ELR (cell line): Measurements from ENCODE around the gene WWOX.

ENCODE experiments used
- DNase-seq: peaks from one replicate; pipeline ENCODE4 v3.0.0-alpha.2; 2015; ENCODE audit warnings: low read depth

The WWOX gene

DNA sequence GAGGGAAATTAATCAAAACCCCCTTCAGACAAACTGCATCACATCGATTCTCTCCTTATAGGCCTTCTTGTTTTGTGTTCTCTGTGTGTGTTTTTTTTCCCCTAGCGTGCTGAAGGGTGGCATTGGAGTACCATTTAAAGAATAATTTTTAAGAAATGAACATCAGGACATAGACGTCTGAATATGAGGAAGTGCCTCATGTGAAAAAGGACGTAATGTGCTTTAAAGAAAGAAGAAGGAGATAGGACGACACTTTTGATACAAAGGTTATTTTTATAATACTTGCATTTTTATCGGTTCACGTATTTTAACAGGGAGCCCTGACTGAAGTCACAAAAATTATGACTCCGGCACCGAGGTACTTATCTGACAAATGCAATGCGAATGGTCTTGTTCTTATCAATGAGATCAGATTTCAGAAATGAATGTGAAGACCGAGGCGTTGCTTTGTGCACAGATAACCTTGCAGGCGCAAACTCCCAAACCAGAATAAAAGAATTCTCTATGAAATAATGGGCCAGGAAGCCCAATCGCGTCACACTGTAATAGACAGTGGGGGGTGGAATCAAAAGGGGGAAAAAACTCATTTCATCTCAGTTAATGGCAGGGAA, 894.8 kb downstream of the WWOX start:
- DNase-seq = no peak

DNA sequence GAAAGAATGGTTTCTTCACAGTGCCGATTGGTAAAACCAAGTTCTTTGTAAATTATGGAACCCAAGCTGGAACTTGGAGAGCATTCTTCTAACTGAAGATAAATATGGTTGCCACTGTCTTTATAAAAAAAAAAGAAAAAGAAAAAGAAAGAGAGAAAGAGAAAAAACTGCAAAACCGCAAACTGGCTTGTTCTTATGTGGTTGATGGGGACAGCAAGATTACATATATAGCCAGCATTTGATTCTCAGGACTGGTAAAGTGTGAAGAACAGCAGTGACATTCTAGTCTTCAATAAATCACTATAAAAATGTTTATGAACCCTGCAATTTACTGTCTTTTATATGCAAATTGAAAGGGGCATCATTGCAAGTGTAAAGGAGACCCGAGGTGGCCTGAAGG, 896.0 kb downstream of the WWOX start:
- no peak for DNase-seq

DNA sequence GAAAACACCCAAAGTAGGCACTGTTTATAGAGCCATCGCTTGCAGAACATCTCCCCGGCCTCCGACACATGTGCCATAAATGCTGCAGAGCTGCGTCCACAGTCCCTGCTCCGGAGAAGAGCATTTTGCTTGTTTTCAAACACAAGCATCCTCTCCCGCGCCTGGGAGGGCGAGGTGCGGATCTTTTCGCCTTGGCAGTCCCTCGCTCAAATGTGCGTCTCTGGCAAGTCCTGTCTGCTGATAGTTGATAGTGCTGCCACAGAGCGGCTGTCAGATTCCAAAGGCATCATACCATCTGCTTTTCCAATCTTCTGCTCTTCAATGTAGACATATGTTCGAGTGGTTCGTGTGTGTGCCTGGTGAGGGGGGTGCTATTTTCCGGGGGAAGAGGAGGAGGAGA, 897.3 kb downstream of the WWOX start:
- DNase-seq = no peak

DNA sequence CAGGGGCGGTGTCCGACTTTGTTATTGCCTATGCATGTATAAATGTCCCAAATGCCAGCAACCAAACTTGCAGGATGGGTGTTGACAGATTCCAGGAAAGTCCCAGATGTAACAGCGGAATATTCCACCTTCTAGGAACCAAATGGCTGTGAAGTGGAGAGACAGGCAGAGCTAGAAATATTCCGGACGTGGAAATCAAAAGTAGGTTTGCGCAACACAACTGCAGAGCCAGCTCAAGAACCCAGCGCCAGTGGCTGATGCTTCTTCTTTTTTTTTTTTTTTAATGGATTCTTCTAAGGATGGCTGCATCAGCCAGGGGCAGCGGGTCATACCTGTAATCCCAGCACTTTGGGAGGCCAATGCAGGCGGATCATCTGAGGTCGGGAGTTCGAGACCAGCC, 899.4 kb downstream of the WWOX start:
- DNase-seq = no peak

DNA sequence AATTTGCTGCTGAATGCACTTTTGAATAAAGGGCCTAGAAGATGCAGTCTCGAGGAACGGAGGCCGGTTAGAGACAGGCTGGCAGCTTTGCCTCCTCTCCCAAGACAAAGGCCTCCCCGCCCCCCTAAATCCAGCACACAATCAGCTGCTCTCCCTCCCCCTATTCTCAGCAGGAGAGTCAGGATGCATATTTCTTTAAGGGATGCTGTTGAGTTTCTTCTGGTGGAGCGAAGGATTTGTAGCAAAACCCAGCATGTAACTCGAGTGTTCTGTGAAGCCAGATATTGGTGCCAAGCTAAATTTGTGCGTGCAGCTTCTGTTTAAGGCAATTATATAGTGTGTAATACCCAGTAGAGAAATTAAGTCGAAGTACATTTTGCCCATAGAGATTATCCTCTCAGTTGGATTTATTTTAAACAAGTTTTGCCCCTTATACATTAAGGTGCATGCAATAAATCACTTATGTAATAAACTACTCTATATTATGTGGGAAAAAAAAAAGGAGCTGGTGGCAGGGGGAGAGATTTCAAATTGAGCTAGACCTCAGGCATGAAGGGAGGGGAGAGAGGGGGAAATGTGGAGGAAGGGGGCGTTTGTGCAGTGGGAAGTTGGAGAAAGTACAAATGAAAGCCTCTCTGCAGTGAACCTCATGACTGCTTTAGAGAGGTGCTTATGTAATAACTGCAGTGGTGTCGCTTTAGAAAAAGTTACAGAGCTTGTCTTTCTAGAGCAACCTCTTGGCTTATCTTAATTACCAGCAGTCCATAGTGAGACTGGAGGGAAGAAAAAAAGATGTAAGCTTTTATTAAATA, 901.9 kb downstream of the WWOX start:
- no peak for DNase-seq

DNA sequence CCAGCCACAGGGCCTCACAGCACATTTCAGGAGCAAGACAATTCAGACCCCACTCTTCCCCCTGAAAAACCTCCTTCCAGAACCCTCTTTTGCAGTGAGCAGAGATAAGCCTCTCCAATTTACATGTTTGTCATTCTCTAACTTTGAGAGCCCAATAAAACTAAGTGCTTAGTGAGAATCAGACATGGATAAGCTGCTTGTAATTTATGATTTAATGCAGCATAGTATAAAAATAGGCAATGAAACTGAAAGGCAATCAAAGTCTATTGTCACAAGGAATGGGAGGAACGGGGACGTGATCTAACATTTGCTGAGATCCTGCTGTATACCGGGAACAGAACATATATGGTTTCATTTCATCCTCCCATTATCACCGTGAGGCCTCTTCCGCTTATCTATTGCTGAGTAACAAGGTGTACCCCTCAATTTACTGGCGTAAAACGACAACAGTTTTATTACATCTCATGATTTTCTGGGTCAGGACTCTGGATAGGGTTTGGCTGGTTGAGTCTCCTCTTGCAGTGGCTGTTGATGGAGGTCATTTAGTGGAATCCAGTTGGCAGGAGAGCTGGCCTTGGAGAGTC, 903.7 kb downstream of the WWOX start:
- no peak for DNase-seq

DNA sequence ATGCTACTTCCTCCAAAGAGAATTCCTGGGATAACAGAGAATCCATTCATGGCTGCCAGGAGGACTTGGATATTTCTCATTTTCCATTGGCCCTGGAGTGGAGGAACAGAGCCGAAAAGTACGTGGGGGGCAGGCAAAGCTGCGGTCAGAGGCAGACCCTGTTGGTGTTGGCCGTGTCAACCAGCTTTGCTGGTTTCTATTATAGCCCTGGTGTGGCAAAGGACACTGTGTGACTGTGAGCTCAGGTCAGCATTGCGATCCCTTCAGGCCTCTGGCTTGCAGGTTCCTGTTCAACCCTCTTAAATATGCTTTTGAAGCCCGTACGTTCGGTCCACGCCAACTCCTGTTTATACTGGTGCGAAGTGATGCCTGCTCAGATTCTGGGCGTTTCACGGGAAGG, 904.9 kb downstream of the WWOX start:
- no peak for DNase-seq

DNA sequence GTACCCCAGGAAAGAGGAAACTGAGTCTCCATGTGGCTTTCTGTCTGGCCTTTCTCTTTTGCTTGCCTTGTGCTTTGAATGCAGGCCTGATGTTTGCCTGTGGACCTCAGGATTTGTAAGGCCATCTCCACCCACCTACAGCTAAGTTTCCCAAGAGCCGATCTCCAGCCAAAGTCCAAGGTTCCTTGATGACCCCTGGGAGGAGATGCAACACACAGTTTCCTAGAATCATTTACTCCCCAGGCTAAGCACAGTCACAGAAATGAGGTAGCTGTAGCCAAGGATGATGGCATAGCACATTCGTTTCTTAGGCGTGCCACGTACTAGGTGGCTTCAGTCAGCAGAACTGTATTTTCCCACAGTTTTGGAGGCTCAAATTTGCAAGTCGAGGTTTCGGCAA, 905.6 kb downstream of the WWOX start:
- no peak for DNase-seq

DNA sequence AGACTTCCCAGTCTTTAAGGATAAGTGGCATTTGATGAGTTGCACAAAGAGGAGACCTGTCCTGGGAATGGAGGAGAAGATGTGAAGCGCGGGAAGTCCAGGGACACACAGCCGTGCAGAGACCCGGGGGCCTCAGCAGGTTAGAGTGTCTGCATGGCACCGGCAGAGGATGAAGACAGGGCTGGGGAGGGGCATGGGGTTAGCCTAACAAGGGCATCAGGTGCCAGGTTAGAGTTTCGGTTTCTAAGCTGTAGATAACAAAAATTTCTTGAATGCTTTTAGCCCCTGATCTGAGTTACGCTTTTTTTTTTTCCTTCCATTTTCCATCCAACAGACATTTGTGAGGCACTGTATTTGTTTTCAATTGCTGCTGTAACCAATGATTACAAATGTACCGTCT, 906.8 kb downstream of the WWOX start:
- DNase-seq = no peak

DNA sequence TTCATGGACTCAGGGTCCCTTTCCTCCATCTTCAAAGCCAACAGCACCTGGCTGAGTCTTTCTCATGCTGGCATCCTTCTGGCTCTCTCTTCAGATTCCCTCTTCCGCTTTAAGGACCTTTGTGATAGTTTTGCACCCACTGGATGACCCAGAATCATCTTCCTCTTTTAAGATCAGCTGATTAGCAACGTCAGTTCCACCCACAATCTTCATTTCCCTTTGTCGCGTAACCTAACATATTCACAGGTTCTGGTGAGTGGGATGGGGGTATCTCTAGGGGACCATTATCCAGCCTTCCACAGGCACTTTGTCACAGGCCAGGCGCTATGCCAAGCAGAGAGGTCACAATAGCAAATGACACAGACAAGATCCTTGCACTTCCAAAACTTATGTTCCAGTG, 907.3 kb downstream of the WWOX start:
- no peak for DNase-seq

DNA sequence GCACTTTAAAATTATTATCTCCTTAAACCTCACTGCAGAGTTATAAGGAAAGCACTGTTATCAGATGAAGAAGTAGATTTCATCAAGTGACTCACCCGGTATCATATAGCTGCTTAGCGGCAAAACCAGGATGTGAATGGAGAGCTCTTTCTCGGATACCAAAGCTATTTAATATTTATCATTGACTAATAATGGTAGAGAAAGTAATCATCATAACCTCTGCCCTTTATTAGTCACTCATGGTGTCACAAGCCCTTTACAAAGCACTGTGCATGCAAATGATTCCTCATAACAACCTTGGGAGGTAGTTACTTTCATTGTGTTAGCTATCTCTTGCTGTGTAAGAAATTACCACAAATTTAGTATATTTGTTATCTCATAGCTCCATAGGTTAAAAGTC, 908.2 kb downstream of the WWOX start:
- no peak for DNase-seq

DNA sequence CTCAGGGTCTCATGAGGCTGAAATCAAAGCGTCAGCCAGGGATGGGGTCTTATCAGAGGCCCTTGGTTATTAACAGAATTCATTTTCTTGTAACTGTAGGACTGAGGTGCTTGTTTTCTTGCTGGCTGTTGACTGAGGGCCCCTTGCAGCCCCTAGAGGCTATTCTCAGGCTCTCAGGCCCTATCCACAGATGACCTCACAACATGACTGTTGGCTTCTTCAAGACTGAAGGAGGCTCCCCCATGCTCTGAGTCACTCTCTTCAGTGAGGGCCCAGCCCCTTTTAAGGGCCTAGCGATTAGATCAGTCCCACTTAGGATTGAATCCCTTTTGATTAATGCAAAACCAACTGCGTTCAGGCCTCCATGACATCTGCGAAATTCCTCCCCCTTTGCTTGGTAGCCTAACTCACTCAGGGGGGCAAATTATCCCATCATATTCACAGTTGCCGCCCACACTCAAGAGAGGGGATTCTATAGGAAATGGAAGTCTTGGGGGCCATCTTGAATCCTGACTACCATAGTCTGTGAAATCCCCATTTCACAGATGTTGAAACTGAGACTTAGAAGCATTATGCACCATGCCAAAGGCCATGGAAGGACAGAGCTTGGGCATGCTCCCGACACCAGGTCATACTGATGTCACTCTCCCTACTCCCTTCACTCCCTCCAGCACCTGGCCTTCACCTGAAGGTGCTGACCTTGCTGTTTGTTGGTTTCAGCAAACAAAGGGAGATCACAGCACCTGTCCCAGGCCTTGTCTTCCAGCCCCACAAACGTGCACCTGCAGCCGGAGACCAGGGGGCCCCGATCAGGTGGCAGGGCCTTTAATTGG, 908.8 kb downstream of the WWOX start:
- no peak for DNase-seq

DNA sequence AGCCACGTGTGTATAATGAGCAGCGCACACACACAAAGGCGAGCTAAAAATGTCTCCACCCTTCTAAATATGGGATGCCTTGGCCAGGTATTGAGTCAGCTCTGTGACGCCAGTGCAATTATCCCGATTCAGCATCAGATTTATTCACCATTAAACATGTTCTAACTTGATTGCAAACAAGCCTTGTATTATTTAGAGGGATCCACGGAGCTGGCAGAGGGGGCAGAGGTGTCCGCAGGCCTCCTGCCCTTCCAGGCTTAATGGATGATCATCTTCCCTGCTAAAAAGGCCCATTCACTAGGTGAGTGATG, 909.4 kb downstream of the WWOX start:
- DNase-seq = no peak

DNA sequence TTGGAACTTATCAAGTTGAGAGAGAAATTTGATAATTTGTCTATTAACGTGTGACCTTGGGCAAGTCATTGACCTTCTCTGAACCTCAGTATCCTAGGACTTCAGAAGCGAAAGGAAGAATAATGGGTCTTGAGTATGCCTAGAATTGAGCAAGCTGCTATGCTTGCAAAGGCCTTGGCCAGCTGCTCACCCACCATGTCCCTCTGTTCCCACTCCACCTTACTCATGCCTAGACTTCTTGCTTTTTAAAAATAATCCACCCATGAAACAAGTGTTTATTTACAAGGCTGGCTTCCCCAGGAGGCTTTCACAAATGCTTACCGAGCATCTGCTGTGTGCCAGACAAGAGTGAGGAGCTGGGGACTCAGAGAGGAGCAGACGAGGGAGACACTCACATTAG, 910.4 kb downstream of the WWOX start:
- no peak for DNase-seq

DNA sequence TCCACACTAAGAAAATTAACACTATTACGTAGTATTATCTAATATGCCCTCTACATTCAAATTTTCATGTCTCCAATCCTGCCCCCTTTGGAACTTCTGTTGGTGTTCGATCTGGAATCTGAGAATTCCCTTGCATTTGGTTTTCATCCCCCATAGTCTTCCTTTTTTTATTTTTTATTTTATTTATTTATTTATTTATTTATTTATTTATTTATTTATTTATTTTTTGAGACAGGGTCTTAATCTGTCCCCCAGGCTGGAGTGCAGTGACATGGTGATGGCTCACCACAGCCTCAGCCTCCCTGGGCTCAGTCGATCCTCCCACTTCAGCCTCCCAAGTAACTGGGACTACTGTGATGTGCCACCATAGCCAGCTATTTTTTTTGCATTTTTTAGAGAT, 911.8 kb downstream of the WWOX start:
- DNase-seq = no peak

DNA sequence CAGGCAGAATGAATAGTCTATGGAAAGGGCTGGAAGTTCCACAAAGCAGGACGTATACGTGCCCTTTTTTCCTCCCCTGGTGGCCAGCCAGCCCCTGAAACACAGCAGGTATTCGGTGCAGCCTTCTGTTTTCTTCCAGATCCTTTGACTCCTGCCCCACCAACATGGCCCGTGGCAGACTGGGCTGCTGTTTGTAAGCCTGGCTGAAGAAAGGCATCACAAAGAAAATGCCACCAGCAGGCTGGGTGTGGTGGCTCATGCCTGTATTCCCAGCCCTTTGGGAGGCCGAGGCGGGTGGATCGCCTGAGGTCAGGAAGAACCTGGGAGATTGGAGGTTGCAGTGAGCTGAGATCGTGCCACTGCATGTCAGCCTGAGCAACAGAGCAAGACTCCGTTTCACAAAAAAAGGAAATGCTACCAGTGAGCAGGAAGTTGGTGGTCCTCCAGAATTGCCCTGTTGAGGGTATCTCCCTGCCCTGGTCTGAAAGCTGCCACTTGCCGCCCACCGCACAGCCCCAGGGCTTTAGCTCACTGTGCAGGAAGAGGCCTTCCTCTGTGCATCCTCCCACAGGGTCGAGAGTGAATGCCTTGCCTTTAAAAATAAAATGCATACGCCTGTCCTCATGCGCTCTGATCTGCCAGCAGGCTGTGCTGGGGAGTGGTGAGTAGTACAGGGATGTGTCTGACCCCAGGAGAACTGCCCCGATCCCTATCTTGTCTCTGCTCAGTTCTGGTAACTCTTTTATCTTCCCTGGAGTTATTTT, 913.4 kb downstream of the WWOX start:
- no peak for DNase-seq

DNA sequence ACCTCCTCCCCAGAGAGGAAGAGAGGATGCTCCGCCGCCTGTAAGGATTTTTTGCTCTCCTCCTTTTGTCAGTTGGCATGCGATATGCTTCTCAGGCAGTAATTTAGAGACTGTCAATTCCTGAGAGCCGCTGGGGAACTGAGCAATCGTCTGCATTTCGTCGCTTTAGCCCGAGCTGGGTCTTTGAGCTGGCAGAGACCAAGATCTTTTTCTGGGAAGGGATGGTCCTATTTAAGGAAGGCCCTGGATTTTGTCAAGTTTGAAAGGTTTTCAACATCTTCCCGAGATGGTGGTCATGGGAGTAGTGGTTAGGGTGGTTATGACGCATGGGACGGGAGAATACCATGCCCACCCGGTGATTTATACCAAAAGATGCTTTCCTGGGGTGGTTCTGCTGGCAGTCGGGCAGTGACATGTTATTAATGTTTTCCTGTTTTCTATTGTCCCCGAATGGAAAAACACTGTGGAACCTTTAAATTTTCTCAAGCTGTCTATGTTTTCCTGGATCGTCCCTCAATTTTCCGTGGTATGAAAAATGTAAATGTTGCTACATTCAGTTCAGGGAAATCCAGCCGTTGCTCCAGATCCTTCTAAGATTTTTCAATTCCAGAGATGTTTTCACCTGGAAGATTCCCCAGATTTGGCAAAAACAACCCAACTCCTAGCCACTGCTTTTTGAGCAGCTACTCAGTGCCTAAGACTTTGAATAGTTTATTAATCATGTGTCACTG, 914.6 kb downstream of the WWOX start:
- DNase-seq = no peak

DNA sequence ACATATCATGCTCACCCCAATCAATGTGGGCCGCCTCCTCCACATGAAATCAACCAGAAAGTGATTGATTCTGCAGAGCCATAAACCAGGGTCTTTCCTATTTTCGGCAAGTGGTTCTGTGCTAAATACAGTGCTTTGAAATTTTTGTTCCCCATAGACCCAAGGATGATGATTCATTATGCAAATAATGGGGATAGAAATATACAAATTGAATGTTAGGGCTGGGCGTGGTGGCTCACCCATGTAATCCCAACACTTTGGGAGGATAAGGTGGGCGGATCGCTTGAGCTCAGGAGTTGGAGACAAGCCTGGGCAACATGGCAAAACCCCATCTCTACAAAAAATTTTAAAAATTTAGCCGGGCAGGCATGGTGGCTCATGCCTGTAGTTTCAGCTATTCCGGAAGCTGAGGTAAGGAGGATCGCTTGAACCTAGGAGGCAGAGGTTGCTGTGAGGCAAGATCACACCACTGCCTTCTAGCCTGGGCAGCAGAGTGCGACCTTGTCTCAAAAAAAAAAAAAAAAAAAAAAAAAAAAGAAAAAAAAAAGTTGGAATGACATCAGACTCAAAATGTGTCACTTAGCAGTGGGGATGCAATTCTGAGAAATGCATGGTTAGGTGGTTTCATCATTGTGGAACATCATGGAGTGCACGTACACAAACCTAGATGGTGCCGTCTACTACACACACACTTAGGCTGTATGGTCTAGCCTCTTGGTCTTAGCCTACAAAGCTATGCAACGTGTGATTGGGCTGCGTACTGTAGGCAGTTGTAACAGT, 919.4 kb downstream of the WWOX start:
- DNase-seq = no peak

DNA sequence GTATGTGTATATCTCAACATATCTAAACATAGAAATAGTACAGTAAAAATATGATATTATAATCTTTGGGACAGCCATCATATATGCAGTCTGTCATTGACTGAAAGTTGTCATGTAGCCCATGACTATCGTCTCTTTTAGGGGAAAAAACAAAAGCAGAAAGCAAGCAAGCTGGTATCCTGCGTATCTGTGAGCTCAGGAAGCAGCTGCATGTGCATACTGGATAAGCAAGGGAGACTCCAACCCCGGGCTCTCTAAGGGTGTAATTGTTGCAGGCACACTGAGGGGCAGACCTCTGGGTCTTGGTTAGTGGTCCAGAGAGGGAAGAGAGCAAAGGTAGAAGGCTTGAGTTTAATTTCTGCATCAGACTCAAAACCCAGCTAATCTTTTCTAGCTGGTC, 920.0 kb downstream of the WWOX start:
- no peak for DNase-seq

DNA sequence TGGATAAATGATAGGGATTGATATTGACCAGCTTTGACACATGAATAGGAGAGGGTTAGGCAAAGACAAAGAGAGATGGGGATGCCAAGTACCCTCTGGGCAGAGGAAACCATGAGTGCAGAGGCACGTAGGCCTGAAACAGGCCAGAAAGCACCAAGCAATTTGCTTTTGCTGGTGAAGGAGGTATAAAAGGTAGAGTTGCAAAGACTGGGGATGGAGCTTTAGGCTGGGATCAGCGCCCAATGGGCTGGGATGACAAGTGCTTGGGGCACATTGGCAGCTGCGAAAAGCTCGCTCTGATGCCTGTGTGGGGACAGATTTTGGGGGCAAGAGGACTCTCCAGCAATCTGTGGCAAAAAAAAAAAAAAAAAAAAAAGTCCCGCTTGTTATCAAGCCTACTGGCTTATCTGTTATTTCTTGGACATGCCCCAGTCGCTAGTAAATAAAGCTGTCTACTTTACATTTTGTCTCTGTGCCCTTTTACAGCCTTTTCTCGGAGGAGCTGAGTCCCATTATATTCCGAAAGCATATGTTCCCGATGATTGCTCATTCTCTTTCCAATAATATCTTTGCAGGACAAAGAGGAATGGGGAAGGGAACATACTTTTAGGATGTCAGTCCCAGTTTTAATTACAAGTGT, 922.7 kb downstream of the WWOX start:
- DNase-seq = no peak
